SK-N-SH treated with all-trans-retinoic acid at 6 μM for 48 hours (cell line): ENCODE measurements around the gene IGHMBP2.

ENCODE experiments used
- ESRRG ChIP-seq: fragments of 250-450 bp; sonication (Bioruptor Pico); IDR thresholded peaks from 2 replicates; pipeline ENCODE4 v1.6.1; 2021; ENCODE audit warnings: mild to moderate bottlenecking
- PATZ1 ChIP-seq: fragments of 250-450 bp; sonication (Bioruptor Pico); IDR thresholded peaks from 2 replicates; pipeline ENCODE4 v1.8.0; 2020; ENCODE audit warnings: mild to moderate bottlenecking, moderate library complexity, borderline replicate concordance
- TCF4 ChIP-seq: fragments of 250-450 bp; sonication (Bioruptor Pico); IDR thresholded peaks from 2 replicates; pipeline ENCODE4 v1.8.0; 2021; ENCODE audit warnings: mild to moderate bottlenecking, moderate library complexity, borderline replicate concordance
- ZFP3 ChIP-seq: fragments of 250-450 bp; sonication (Bioruptor Pico); IDR thresholded peaks from 2 replicates; pipeline ENCODE4 v1.5.0; 2020; ENCODE audit warnings: mild to moderate bottlenecking, moderate library complexity

DNA sequence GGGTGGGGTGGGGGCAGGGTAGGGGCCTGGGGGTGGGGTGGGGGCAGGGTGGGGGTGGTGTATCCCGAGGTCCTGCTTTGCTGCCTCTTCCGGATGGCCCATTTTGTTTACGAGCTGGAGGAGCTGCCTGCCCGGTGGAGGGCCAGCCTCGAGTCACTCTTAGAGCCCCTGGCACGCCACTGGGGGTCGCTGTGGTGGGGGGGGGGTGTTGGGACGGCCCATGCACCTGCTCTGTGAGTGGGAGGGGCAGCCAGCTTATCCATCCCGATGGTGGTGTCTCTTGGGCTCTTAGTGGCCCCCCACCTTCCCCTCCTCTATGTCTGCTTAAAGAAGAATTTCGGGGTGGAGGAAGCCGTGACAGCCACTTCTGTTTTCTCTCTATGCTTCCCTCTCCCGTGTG, 52.5 kb downstream of the IGHMBP2 start:
- TF ChIP-seq TCF4 (CRISPR knock-in tag) (no peak), ZFP3 (no peak), PATZ1 (CRISPR knock-in tag) (no peak), ESRRG (CRISPR knock-in tag) (no peak)
